K562 (cell line): ENCODE data around the gene ZNF763. TPM values are rescaled to one million over a fixed set of nuclear protein-coding genes. Genes with fewer than 3 reads are reported as not detected.

Experiments used
- ATAC-seq: fragments of 200-7000 bp; cut with Tn5 transposase; 3 replicates; pipeline ENCODE4 v1.9.1; 2020; ENCODE audit warnings: moderate library complexity
- BruUV-seq: library from RNA; stranded (reverse); fragments of 400-500 nt; replicated peaks from 2 replicates; lab custom pipeline; 2021; lab: Mats Ljungman, UMichigan
- CTCF ChIA-PET: fragments of 300-600 bp; formaldehyde crosslinking; extraction: SDS; loops from one replicate; lab custom pipeline; 2021; ENCODE audit warnings: low intra/inter-chr PET ratio; lab: Yijun Ruan, JAX
- POLR2A ChIA-PET: fragments of 300-600, 350-650 bp; sonication (Branson Sonifier 250); formaldehyde crosslinking; extraction: SDS; loops from one replicate; lab custom pipeline; 2021; ENCODE audit warnings: antibody characterized with exemption, inconsistent platforms; lab: Yijun Ruan, JAX
- DNase-seq, 4 experiments: peaks; one replicate each; pipeline versions ENCODE4 v3.0.0 to v3.0.0-alpha.2; 2011 to 2018; ENCODE audit warnings: low spot score in 3 of 4, mixed read lengths in 3 of 4; ENCODE audit errors: extremely low read depth in 1 of 4
- FAIRE-seq: peaks from 2 replicates; lab custom pipeline; 2011; peaks lifted over from hg19 to GRCh38; lab: Jason Lieb, UNC
- H2AFZ ChIP-seq: 2 replicates; pipeline ENCODE4 v1.6.0; 2011; ENCODE audit warnings: low read depth, low read length, control low read depth, inconsistent platforms
- H3K27ac ChIP-seq: fragments of 200-600 bp; 3 replicates; pipeline ENCODE4 v1.8.0; 2011; ENCODE audit warnings: low read depth, mild to moderate bottlenecking, control low read depth, inconsistent platforms, low read length, moderate library complexity, mixed read lengths; ENCODE audit errors: extremely low read depth
- H3K27me3 ChIP-seq, 2 experiments: fragments of 300-600 bp in 1 of 2; 2 replicates in 1 of 2; 3 replicates in 1 of 2; pipeline versions ENCODE4 v1.6.0 to v1.8.0; 2011; ENCODE audit warnings: inconsistent platforms in 2 of 2, low read length in 2 of 2, mild to moderate bottlenecking in 1 of 2, mixed read lengths in 1 of 2, moderate library complexity in 1 of 2; ENCODE audit not compliant: control insufficient read depth in 2 of 2, insufficient read depth in 2 of 2
- H3K36me3 ChIP-seq: fragments of 300-600 bp; 3 replicates; pipeline ENCODE4 v1.8.0; 2011; ENCODE audit warnings: mild to moderate bottlenecking, low read length, inconsistent platforms; ENCODE audit not compliant: control insufficient read depth, insufficient read depth
- H3K4me1 ChIP-seq, 2 experiments: fragments of 200-600 bp in 1 of 2; replicated peaks in 1 of 2; 2 replicates in 1 of 2; 3 replicates in 1 of 2; pipeline versions ENCODE4 v1.5.1 to v1.8.0; 2011; ENCODE audit warnings: inconsistent platforms in 2 of 2, low read length in 2 of 2, mild to moderate bottlenecking in 1 of 2, mixed read lengths in 1 of 2, moderate library complexity in 1 of 2; ENCODE audit not compliant: control insufficient read depth in 2 of 2, insufficient read depth in 2 of 2
- H3K4me2 ChIP-seq: 2 replicates; pipeline ENCODE4 v1.6.1; 2011; ENCODE audit warnings: low read length, control low read depth, inconsistent platforms, mixed read lengths; ENCODE audit not compliant: insufficient read depth
- H3K4me3 ChIP-seq: fragments of 200-600 bp; sonication (generic), shearing (Covaris generic); 2 replicates; pipeline ENCODE4 v1.5.1; 2016; ENCODE audit warnings: control low read depth, inconsistent platforms
- H3K79me2 ChIP-seq: fragments of 200-600 bp; 3 replicates; pipeline ENCODE4 v1.8.0; 2011; ENCODE audit warnings: low read length, inconsistent platforms; ENCODE audit not compliant: control insufficient read depth, insufficient read depth
- H3K9ac ChIP-seq, 2 experiments: 2 replicates each; pipeline versions ENCODE4 v1.6.0 to v1.6.1; 2011; ENCODE audit warnings: low read depth in 2 of 2, low read length in 2 of 2, control low read depth in 1 of 2, inconsistent platforms in 1 of 2, mild to moderate bottlenecking in 1 of 2, mixed read lengths in 1 of 2; ENCODE audit not compliant: insufficient read depth in 1 of 2
- H3K9me1 ChIP-seq: one replicate; pipeline ENCODE4 v1.6.0; 2011; ENCODE audit warnings: inconsistent platforms, mild to moderate bottlenecking, low read length, moderate library complexity; ENCODE audit not compliant: control insufficient read depth, insufficient read depth
- H3K9me3 ChIP-seq: replicated peaks from 2 replicates; pipeline ENCODE4 v1.5.1; 2011; ENCODE audit warnings: low read depth, low read length, inconsistent platforms; ENCODE audit not compliant: control insufficient read depth, insufficient read depth
- H4K20me1 ChIP-seq: replicated peaks from 2 replicates; pipeline ENCODE4 v1.6.1; 2011; ENCODE audit warnings: low read length, inconsistent platforms, mixed read lengths; ENCODE audit not compliant: control insufficient read depth, insufficient read depth
- NFRKB ChIP-seq: fragments of 450-650 bp; IDR thresholded peaks from 2 replicates; pipeline ENCODE4 v1.6.1; 2016; ENCODE audit warnings: low read depth
- RBM25 ChIP-seq: fragments of 200-400 bp; formaldehyde crosslinking; IDR thresholded peaks from 2 replicates; pipeline ENCODE4 v1.6.1; 2018; ENCODE audit warnings: low read length, low read depth, moderate library complexity; ENCODE audit not compliant: severe bottlenecking
- SUPT5H ChIP-seq: fragments of 450-650 bp; IDR thresholded peaks from 2 replicates; pipeline ENCODE4 v1.6.1; 2016
- TCFL5 ChIP-seq: fragments of 250-450 bp; sonication (Bioruptor Pico); conservative IDR thresholded peaks from 2 replicates; pipeline ENCODE4 v1.6.1; 2021; ENCODE audit warnings: mild to moderate bottlenecking, moderate library complexity, matching md5 sums
- TRIM28 ChIP-seq: fragments of 450-650 bp; IDR thresholded peaks from 2 replicates; pipeline ENCODE4 v1.6.1; 2017
- ZNF75A ChIP-seq: fragments of 450-650 bp; formaldehyde crosslinking; IDR thresholded peaks from 2 replicates; pipeline ENCODE4 v1.4.0; 2020; ENCODE audit warnings: mild to moderate bottlenecking
- WGBS: fragments of 100-300 bp; shearing (Covaris generic); methylation state at CpG from one replicate; pipeline ENCODE4 v1.1.6; 2016; ENCODE audit warnings: low coverage, mixed read lengths; ENCODE audit not compliant: insufficient coverage; ENCODE audit errors: missing lambda C conversion rate; 5-methylcytosine and 5-hydroxymethylcytosine counted together
- in situ Hi-C: fragments of 300-500 bp; cut with MboI; formaldehyde crosslinking; loops from 4 replicates; pipeline ENCODE4 v1.15.0; 2018; ENCODE audit warnings: inconsistent platforms, mixed read lengths
- intact Hi-C: fragments of 100-400 bp; cut with micrococcal nuclease; formaldehyde crosslinking; loops from 2 replicates; pipeline ENCODE4 v1.14.2; 2022
- polyA plus RNA-seq, 8 experiments: library from polyadenylated mRNA; depleted of rRNA in 4 of 8; stranded (reverse) in 5 of 8; unstranded in 3 of 8; fragments of >200 nt; fragmentation: Nextera tagmentation in 2 of 8; fragmentation: Illumina TruSeq in 1 of 8; extraction: Ambion mirVana in 2 of 8; extraction: Trizol in 1 of 8; gene quantifications; 2 replicates each; pipeline versions ENCODE4 v1.2.1 to v1.2.3, GENCODE V29; 2011 to 2014; ENCODE audit warnings: inconsistent platforms in 1 of 8, missing spikeins in 1 of 8
- total RNA-seq, 7 experiments: library from RNA; depleted of rRNA in 6 of 7; stranded (reverse); fragments of >200 nt in 6 of 7; fragmentation: Illumina TruSeq in 2 of 7; extraction: Trizol in 2 of 7; gene quantifications; 2 replicates each; pipeline versions ENCODE4 v1.2.1 to v1.2.3, GENCODE V29; 2011 to 2021; ENCODE audit warnings: low replicate concordance in 1 of 7
- TF ChIP-seq, protein P1 (sequence below): fragments of 250-450 bp; sonication (Bioruptor Pico); IDR thresholded peaks from 2 replicates; pipeline ENCODE4 v1.8.0; 2022; ENCODE audit warnings: inconsistent platforms
- TF ChIP-seq, protein P2 (sequence below): fragments of 450-650 bp; IDR thresholded peaks from 2 replicates; pipeline ENCODE4 v1.6.1; 2018; ENCODE audit warnings: mild to moderate bottlenecking, low read depth; ENCODE audit not compliant: partially characterized antibody
- TF ChIP-seq, protein P3 (sequence below): fragments of 250-450 bp; sonication (Bioruptor Pico); IDR thresholded peaks from 2 replicates; pipeline ENCODE4 v1.5.1; 2021; ENCODE audit warnings: mild to moderate bottlenecking

The ZNF763 gene
- total and polyA plus RNA-seq, 9 of the 15 experiments (the other 6 are each of a cell fraction or from before 2014, with no cell fraction given): 0.08 to 0.28 (median 0.16) TPM; not detected in 3

DNA sequence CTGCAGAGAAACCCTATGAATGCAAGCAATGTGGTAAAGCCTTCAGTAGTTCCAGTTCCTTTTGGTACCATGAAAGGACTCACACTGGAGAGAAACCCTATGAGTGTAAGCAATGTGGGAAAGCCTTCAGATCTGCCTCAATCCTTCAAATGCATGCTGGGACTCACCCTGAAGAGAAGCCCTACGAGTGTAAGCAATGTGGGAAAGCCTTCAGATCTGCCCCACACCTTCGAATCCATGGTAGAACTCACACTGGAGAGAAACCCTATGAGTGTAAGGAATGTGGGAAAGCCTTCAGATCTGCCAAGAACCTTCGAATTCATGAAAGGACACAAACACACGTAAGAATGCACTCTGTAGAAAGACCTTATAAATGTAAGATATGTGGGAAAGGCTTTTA, 14.7 kb downstream of the ZNF763 start:
- intact Hi-C loops: no loop called here

More for the DNA sequence above, 14.7 kb downstream of the ZNF763 start:
- BruUV-seq: no TSS peak
- H3K4me1 ChIP-seq: no peaks in the 10 kb centered on the region
- H3K9me1 ChIP-seq: no peaks in the 10 kb centered on the region
- no peak overlapping the region for H3K27ac ChIP-seq
- H3K79me2 ChIP-seq: no peaks in the 10 kb centered on the region
- H3K27me3 ChIP-seq: no peaks in the 10 kb centered on the region
- ChIA-PET POLR2A (no interaction called here), CTCF (no interaction called here)
- H3K9ac ChIP-seq: no peak overlapping the region
- ATAC-seq: no peak
- H2AFZ ChIP-seq: no peak overlapping the region
- H3K4me3 ChIP-seq: no peak overlapping the region
- H3K9me3 ChIP-seq: peaks cover 11% of the 10 kb centered on the region
- in situ Hi-C loops: no loop called here
- no peak for FAIRE-seq
- TF ChIP-seq, protein P1, sequence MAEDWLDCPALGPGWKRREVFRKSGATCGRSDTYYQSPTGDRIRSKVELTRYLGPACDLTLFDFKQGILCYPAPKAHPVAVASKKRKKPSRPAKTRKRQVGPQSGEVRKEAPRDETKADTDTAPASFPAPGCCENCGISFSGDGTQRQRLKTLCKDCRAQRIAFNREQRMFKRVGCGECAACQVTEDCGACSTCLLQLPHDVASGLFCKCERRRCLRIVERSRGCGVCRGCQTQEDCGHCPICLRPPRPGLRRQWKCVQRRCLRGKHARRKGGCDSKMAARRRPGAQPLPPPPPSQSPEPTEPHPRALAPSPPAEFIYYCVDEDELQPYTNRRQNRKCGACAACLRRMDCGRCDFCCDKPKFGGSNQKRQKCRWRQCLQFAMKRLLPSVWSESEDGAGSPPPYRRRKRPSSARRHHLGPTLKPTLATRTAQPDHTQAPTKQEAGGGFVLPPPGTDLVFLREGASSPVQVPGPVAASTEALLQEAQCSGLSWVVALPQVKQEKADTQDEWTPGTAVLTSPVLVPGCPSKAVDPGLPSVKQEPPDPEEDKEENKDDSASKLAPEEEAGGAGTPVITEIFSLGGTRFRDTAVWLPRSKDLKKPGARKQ (CRISPR knock-in tag): no peak
- TF ChIP-seq ZNF75A (CRISPR knock-in tag) (peak; percentile 90), TRIM28 (peak; percentile 86), SUPT5H (no peak), NFRKB (0 out of 2 replicates have a peak, but pooled peaks have one; percentile 15), RBM25 (peak; percentile 69), TCFL5 (CRISPR knock-in tag) (no peak)
- TF ChIP-seq, protein P2, sequence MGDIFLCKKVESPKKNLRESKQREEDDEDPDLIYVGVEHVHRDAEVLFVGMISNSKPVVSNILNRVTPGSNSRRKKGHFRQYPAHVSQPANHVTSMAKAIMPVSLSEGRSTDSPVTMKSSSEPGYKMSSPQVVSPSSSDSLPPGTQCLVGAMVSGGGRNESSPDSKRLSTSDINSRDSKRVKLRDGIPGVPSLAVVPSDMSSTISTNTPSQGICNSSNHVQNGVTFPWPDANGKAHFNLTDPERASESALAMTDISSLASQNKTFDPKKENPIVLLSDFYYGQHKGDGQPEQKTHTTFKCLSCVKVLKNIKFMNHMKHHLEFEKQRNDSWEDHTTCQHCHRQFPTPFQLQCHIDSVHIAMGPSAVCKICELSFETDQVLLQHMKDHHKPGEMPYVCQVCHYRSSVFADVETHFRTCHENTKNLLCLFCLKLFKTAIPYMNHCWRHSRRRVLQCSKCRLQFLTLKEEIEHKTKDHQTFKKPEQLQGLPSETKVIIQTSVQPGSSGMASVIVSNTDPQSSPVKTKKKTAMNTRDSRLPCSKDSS: peak; percentile 57
- TF ChIP-seq, protein P3, sequence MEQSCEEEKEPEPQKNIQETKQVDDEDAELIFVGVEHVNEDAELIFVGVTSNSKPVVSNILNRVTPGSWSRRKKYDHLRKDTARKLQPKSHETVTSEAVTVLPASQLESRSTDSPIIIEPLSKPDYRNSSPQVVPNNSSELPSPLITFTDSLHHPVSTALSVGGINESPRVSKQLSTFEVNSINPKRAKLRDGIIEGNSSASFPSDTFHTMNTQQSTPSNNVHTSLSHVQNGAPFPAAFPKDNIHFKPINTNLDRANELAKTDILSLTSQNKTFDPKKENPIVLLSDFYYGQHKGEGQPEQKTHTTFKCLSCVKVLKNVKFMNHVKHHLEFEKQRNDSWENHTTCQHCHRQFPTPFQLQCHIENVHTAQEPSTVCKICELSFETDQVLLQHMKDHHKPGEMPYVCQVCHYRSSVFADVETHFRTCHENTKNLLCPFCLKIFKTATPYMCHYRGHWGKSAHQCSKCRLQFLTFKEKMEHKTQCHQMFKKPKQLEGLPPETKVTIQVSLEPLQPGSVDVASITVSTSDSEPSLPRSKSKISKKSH (CRISPR knock-in tag): 0 out of 2 replicates have a peak, but pooled peaks have one; percentile 7
- no peaks in the 10 kb centered on the region for H3K36me3 ChIP-seq
- WGBS: 2% methylated on average over 4 of the region's 4 CpGs
- H3K4me2 ChIP-seq: no peak overlapping the region
- no peaks in the 10 kb centered on the region for H4K20me1 ChIP-seq
- no peak for DNase-seq
